HG02938 (cell line): ENCODE results near the gene SMYD1.

ENCODE experiments used
- ATAC-seq: cut with Tn5 transposase; IDR thresholded peaks from one replicate; pipeline ENCODE4 v1.9.1; 2021; ENCODE audit warnings: mild to moderate bottlenecking, moderate library complexity; ENCODE audit not compliant: unreplicated experiment

The SMYD1 gene

GRCh38 chr2:88121678-88122077 is 54.1 kb downstream of the SMYD1 start:
- no peak for ATAC-seq

DNA sequence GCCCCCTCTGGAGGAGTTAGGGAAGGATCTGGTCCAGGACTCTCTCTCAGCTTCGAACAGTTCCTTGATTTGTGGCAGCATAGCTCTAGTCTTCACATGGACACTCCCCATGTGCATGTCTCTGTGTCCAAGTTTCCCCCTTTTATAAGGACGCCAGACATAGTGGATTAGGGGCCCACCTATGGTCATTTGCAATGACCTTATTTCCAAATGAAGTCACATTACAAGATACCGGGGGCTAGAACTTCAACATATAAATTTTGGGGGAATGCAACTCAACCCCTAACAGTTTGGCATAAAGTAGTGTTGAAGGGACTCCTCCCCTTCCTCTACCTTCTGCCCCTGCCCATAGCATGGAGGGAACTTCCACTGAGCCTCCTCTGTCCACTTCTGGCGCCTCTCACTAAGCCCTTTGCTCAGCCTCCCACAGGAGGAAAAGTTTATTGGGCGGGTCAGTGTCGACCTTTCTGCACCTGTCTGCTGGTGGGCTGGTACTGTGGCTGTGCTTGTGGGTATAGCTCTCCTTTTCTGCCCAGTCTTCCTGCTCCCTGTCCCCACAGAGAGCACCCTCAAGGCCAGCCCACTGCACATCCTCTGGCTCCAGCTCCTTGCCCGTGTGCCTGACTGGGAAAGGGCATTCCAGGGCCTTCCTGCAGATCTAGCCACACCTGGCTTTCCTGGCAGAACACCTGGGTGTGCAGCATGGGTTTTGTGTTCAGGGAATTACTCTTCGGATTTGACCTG is 54.7 kb downstream of the SMYD1 start:
- ATAC-seq = no peak

DNA sequence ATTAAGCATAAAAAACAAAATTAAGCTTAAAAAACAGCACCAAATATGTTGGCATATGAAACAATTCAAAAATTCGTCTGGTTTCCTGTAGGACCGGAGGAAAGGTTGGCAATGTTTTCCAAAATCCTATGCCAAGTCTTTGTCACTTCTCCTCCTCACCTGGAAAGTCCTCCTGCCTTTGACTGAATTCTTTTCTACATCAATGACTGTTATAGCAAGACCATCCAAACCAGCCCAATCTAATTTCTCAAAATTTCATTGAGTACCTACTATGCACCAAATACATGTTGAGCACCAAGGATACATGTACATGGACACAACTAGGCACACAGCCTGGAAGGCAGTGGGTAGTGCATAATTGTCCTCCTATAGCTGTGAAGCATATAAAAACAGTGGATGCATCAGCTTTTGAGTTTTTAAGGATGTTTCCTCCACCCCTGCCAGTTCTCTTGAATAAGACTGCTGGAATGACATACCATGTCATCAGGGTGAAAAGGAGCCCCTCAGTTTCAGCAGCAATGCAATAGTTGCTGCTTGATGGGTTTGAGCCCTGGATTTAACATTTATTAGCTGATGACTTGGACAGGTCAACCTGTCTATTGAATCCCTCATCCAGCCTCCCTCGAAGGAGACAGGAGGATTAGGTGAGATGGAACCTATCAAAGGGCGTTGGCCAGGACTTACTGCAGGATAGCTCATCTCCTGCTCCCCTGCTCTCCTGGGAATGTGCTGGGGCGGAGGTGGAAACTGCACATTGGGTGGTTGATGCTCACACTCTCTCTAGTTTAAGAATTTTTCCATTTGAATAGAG is 55.7 kb downstream of the SMYD1 start:
- ATAC-seq = no peak

DNA sequence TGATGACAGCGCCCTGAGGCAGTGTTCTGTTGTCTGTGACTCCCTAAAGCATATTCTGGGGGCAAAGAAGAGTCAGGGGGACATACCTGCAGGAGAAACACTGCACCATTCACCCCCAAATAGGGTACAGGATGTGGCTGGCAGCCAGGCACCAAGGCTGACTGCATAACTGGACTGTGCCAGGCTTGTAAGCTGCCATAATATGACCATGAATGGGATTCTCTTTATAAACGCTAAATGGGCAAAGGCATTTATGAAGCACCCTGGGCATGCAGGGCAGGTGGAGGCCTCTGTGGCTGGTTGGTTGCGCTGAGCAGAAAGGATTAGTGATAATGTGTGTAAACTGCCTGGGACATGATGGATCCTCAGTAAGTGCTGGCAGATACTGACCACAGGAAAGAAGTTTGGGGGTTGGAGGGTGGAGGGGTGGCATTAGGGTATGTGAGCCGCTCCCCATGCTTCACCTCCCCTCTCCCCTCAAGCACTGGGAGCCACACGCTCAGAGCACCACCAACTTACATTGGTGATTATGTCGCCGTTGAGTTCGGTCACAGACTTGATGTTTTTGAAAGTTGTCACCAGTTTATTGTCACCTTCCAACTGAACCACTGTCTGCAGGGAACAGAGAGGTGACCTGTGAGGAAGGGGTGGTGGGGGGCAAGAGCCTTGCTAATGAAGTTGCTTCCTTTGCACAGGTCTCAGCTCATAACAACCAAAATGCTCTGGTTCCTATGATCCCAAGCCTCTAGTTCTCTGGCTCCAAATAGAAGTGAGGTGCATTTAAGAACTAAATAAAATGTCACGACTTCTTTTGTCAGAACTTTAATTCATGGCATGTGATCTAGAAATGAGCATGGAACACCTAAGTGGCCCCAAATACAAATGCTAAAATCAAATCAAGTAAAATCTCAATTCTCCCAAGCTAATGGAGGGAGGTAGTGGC is 56.6 kb downstream of the SMYD1 start:
- ATAC-seq = no peak

DNA sequence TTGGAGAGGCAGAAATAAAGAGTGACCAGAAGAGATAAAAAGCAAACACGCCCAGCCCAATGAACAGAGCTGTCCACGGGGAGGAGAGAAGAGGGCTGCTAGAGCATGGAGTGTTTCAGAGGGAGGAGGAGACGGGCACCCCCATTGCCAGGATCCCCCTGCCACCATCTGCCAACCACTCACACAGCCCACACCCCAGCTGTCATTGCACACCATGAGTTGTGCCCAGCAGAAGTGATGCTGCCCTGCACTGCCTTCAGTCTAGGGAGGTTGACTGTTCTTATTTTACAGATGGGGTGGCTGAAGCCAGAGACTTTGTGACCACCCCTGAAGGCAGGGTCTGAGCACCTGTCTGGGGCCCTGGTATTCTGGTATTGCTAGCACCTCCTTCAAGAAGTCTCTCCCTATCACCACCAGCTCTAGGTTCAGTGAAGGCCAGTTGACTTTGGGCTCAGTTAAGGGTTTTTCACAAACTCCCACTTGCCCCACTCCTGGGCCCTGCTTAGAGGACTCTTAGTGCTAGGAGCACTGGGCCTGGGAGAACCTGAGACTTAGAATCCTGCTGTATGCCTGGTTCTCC is 57.8 kb downstream of the SMYD1 start:
- no peak for ATAC-seq

GRCh38 chr2:88125924-88126771 is 58.5 kb downstream of the SMYD1 start:
- ATAC-seq = no peak

- ATAC-seq = no peak
These were observed 59.4 kb downstream of the SMYD1 start for GRCh38 chr2:88126772-88127637.

DNA sequence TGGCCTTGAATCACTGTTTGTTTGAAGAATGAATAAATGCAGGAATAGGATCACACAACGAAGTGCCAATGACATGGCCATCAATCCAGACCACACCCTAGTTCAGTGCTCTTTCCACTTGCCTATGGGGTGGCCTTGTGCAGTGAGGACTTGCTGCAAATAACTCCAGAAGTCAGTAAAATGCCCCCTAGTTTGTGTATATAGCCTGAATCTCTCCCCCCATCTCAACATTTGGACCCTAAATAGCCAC is 59.9 kb downstream of the SMYD1 start:
- no peak for ATAC-seq

- no peak for ATAC-seq
These were observed 60.4 kb downstream of the SMYD1 start, which contains the start of gene FABP1 for GRCh38 chr2:88127888-88128653. Gene FABP1, minus strand, starts transcription at chr2:88128062. Its CDS starts 45 bp downstream, at chr2:88128017.

DNA sequence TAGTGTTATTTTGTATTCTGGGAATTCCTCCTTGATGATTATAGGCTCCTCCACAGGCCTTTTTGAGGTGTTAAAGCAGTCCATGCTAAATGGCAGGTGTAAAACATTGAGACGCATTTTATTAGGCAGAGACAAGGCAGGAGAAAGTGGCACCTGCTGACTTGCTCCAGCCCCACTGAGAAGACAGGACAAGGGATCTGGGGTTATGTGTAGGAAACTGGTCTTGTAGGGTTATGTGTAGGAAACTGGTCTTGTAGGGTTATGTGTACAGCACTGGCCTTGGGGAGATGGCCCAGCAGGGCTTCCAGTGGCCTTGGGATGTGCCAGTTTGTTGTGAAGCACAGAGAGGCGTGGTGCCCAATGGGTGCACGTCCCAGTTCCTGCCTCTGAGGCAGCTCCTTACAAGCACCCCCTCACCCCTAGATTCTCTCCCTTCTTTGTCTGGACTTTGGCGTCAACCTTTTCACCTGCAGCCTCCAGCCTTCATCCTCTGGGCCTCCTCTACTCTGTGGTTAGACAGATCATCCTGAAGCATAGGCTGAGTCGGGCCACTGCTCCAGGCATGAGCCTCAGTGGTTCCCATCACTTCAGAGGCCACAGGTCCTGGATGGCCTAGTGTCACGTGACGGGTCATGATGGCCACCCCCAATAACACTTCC is 61.2 kb downstream of the SMYD1 start:
- no peak for ATAC-seq

DNA sequence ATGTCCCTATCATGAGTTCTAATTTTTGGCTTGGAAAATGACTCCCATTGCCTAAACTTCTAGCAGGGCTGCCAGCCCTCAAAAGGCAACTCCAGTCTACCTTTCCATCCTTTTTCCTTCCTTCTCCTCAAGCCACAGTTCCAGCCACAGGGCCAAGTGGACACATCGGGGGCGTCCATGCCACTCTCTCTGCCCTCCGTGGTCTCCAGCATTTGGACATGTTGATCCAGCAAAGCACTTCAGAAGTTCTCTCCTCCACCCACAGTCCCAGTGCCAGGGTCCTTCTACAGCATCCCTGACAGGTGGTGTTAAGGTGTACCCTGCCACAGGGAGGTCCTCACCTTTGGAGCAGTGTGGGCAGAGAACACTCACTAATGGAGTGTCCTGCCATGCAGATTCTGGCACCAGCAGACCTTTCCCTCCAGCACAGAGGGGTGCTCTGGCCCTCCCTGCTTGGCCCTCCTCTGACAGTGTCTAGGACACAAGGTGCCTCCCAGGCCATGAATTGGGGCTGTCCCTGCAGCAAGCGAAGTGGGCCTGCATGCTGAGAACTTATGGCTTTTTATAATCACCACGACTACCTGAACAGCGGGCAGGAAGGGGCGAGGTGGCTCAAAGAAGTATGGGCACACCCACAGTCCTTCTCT is 61.8 kb downstream of the SMYD1 start:
- ATAC-seq = no peak

DNA sequence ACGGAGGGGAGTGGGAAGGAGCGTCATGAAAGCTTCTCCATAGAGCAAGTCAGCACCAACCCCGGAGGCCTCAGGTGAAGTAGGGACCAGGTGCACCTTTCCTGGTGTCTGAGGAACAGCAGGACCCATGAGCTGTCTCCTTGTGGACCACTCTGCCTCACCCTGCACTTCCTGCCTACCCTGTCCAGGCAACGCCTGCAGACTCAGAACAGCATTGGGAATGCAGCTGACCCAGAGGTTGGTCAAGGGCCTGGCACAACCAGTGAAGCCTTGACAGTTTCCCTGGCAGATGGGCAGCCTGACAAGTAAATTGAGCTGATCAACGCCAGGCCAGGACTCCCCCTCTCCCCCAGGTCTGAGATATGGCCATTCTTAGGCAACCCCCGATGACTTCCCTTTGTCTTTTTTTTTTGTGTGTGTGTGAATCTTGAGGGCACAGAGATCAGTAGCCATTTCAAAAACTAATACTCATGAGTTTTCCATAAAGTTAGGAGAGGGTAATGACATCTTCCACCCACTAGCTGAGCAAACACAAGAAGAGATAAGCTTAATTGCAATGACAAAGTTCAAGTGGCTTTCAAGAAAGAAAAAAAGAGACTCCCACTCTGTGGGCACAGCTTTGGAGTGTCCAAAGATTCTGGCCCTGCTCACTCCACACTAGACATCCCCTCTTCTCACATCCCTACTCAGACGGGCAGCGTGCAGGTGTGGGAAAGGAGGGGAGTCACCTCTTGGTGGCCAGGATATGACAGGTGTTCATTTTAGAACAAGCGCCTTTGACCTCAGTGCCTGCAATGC is 63.8 kb downstream of the SMYD1 start:
- no peak for ATAC-seq

GRCh38 chr2:88131999-88132368 is 64.4 kb downstream of the SMYD1 start:
- no peak for ATAC-seq

- no peak for ATAC-seq
These were observed 66.2 kb downstream of the SMYD1 start for GRCh38 chr2:88133875-88134274.

DNA sequence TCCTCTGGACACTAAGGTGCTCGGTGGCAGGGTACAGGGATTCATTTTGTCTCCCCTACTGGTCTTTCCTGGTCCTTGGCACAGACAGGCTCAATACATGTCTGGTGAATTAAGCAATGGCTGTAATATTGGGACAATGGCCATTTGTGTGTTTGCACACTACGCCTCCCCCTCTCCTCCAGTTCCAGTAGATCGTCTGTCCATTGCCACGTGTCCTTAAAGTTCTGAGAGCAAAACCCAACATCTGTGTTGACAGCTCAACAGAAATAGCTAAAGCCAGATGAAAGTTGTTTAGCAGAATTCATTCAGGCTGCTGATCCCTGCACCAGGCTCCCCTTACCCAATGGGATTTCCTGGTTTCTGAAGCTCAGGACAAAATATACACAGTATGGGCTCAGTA is 69.2 kb downstream of the SMYD1 start:
- no peak for ATAC-seq

GRCh38 chr2:88137833-88138232 is 70.2 kb downstream of the SMYD1 start:
- ATAC-seq = no peak
